Right lobe of liver (tissue), 6 donors: Measurements from ENCODE around the gene BMERB1. TPM values are rescaled to one million over a fixed set of nuclear protein-coding genes. Genes with fewer than 3 reads are reported as not detected.

Source experiments
- ATAC-seq, 4 donors: fragments of 200-7000 bp; cut with Tn5 transposase; one replicate each; pipeline ENCODE4 v1.9.1; 2020; ENCODE audit warnings: mild to moderate bottlenecking in 4 of 4, moderate library complexity in 4 of 4
- DNase-seq, 3 donors: peaks; one replicate each; pipeline ENCODE4 v3.0.0-alpha.2; 2020
- H3K27ac ChIP-seq, 3 donors: fragments of 200-600 bp; one replicate each; pipeline ENCODE4 v1.8.0; 2022
- H3K27me3 ChIP-seq, 2 donors: fragments of 200-600 bp; one replicate each; pipeline ENCODE4 v1.8.0; 2022
- H3K36me3 ChIP-seq, 4 donors: fragments of 200-600 bp; sonication (generic) in 1 of 4; one replicate each; pipeline versions ENCODE4 v1.5.1 to v1.8.0; 2017 to 2022; ENCODE audit warnings: control low read depth in 1 of 4
- H3K4me1 ChIP-seq, 4 donors: fragments of 200-600 bp; sonication (generic) in 1 of 4; one replicate each; pipeline versions ENCODE4 v1.5.1 to v1.8.0; 2017 to 2022; ENCODE audit warnings: control low read depth in 1 of 4
- H3K4me3 ChIP-seq, 3 donors: fragments of 200-600 bp; one replicate each; pipeline ENCODE4 v1.8.0; 2022
- H3K9me3 ChIP-seq, 4 donors: fragments of 200-600 bp; sonication (generic) in 1 of 4; one replicate each; pipeline versions ENCODE4 v1.5.1 to v1.8.0; 2017 to 2022; ENCODE audit warnings: control low read depth in 1 of 4
- CTCF ChIP-seq, 4 donors: fragments of 200-600 bp in 3 of 4; fragments of 450-650 bp in 1 of 4; IDR thresholded peaks; one replicate each; pipeline versions ENCODE4 v1.5.1 to v1.8.0; 2016 to 2022; ENCODE audit warnings: antibody characterized with exemption in 4 of 4, mild to moderate bottlenecking in 2 of 4
- POLR2A ChIP-seq: fragments of 450-650 bp; IDR thresholded peaks from one replicate; pipeline ENCODE4 v1.6.1; 2017; ENCODE audit warnings: antibody characterized with exemption, mild to moderate bottlenecking
- WGBS: methylation state at CpG from one replicate; pipeline ENCODE4 v1.1.6; 2018; ENCODE audit warnings: low coverage, low lambda C conversion rate; ENCODE audit not compliant: insufficient coverage; ENCODE audit errors: missing lambda C conversion rate; 5-methylcytosine and 5-hydroxymethylcytosine counted together
- intact Hi-C, 2 donors: fragments of 100-400 bp; cut with DNase I; formaldehyde crosslinking; loops; one replicate each; pipeline versions ENCODE4 v1.11.2 to v1.14.1; 2022
- total RNA-seq, 6 experiments: library from RNA; depleted of rRNA in 2 of 6; stranded (reverse); fragments of >200 nt in 2 of 6; fragmentation: NEBNext Ultra II Directional in 3 of 6; extraction: Animal tissue kit (Norgen Biotek cat#: 25700) in 3 of 6; gene quantifications; one replicate each; pipeline versions ENCODE4 v1.1.0 to v1.2.4, GENCODE V29; 2016 to 2023
- donor health status: DM: no; HTN: yes; CAD: no.
- donor health status: DM: no; HTN: no; CAD: no.
- donor health status: DM: no; HTN: no; CAD: no.
- donor health status: DM: no; HTN: yes; CAD: no.
- donor health status: DM: no; HTN: yes; CAD: no.

Gene BMERB1
- total RNA-seq, 6 experiments from 2014 or later: 7.0 to 24.0 (median 10.5) TPM

GRCh38 chr16:15526097-15526496, 91.7 kb downstream of the BMERB1 start:
- intact Hi-C loops: no loop called here
- DNase-seq (no peak), ATAC-seq (no peak)
- over 99% methylated on average over 7 of the region's 7 CpGs for WGBS
- H3K27ac ChIP-seq: no peak overlapping the region
- H3K9me3 ChIP-seq: no peaks in the 10 kb centered on the region
- H3K4me1 ChIP-seq: peaks cover 0 to 4% (median 0%) of the 10 kb centered on the region in 4 donors
- H3K36me3 ChIP-seq: no peaks in the 10 kb centered on the region
- TF ChIP-seq POLR2A: no peak
- no peak for TF ChIP-seq CTCF (IDR thresholded peaks at IDR 0.05)
- H3K4me3 ChIP-seq: no peak overlapping the region
- no peaks in the 10 kb centered on the region for H3K27me3 ChIP-seq

- no peak overlapping the region for H3K4me3 ChIP-seq
- DNase-seq: no peak
- ATAC-seq: no peak
- H3K36me3 ChIP-seq: no peaks in the 10 kb centered on the region
- H3K4me1 ChIP-seq: peaks cover 0 to 4% (median 0%) of the 10 kb centered on the region in 4 donors
- WGBS: 96% methylated on average over 2 of the region's 2 CpGs
- no peak for TF ChIP-seq CTCF (IDR thresholded peaks at IDR 0.05)
- TF ChIP-seq POLR2A: no peak
- H3K27ac ChIP-seq: no peak overlapping the region
- H3K9me3 ChIP-seq: no peaks in the 10 kb centered on the region
- no peaks in the 10 kb centered on the region for H3K27me3 ChIP-seq
- intact Hi-C loops: no loop called here
These were observed 92.3 kb downstream of the BMERB1 start for GRCh38 chr16:15526731-15527130.

- no peaks in the 10 kb centered on the region for H3K4me1 ChIP-seq
These were observed 95.3 kb downstream of the BMERB1 start for GRCh38 chr16:15529673-15530072.

GRCh38 chr16:15530085-15530484, 95.7 kb downstream of the BMERB1 start:
- ATAC-seq: no peak
- H3K9me3 ChIP-seq: no peaks in the 10 kb centered on the region
- DNase-seq: no peak
- 89% methylated on average over 5 of the region's 5 CpGs for WGBS
- TF ChIP-seq POLR2A (no peak), CTCF (IDR thresholded peaks at IDR 0.05) (no peak)
- intact Hi-C loops: no loop called here
- no peaks in the 10 kb centered on the region for H3K36me3 ChIP-seq
- no peak overlapping the region for H3K4me3 ChIP-seq
- no peaks in the 10 kb centered on the region for H3K4me1 ChIP-seq
- no peaks in the 10 kb centered on the region for H3K27me3 ChIP-seq
- H3K27ac ChIP-seq: no peak overlapping the region

More at GRCh38 chr16:15529673-15530072, 95.3 kb downstream of the BMERB1 start:
- TF ChIP-seq POLR2A (no peak), CTCF (IDR thresholded peaks at IDR 0.05) (no peak)
- no peaks in the 10 kb centered on the region for H3K36me3 ChIP-seq
- H3K4me3 ChIP-seq: no peak overlapping the region
- intact Hi-C loops: no loop called here
- no peak for DNase-seq
- H3K9me3 ChIP-seq: no peaks in the 10 kb centered on the region
- H3K27ac ChIP-seq: no peak overlapping the region
- ATAC-seq: no peak
- no peaks in the 10 kb centered on the region for H3K27me3 ChIP-seq
- WGBS: 82% methylated on average over 4 of the region's 5 CpGs

- Histone ChIP-seq H3K9me3 (no peaks in the 10 kb centered on the region), H3K4me3 (no peak overlapping the region), H3K36me3 (no peaks in the 10 kb centered on the region), H3K27me3 (no peaks in the 10 kb centered on the region), H3K4me1 (no peaks in the 10 kb centered on the region), H3K27ac (no peak overlapping the region)
- no peak for TF ChIP-seq POLR2A
- no peak for TF ChIP-seq CTCF (IDR thresholded peaks at IDR 0.05)
- WGBS: 76% methylated on average over 3 of the region's 7 CpGs
- DNase-seq: no peak
- intact Hi-C loops: no loop called here
- no peak for ATAC-seq
These were observed 98.4 kb downstream of the BMERB1 start for GRCh38 chr16:15532825-15533224.
